ENCODE measurements around the gene LRRC10B.
A peak's percentile ranks its signal among the peaks of the same experiment; 100 is the strongest.

The LRRC10B gene

GRCh38 chr11:61549662-61550568 is 41.4 kb downstream of the LRRC10B start:
- no peak for DNase-seq

- no peak for DNase-seq
Observed at GRCh38 chr11:61550665-61551227, 42.2 kb downstream of the LRRC10B start.

- no peak for DNase-seq
Observed at GRCh38 chr11:61551634-61552033, 43.1 kb downstream of the LRRC10B start.

DNA sequence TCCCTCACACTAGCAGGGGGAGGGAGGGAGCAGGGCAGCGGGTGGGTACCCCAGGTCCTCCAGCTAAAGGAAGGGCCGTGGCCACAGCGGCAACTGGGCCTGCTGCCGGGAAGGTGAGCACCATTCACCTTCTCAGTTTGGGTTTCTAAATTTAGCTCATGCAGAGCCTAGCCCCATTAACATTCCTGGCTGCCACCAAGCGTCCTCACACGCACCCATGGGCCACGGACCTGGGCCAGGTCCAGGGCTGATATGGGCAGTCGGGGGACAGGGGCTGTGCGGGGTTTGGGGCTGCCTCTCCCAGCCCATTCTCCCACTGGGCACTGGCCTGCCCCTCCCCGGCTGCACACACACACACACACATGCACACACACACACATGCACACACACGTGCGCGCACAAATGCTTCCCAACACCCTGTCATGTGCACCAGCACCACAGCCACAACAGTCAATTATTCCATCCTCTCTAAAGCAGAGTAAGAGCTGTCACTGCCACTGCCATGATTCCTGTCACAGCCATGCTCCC is 43.6 kb downstream of the LRRC10B start:
- DNase-seq = no peak

DNA sequence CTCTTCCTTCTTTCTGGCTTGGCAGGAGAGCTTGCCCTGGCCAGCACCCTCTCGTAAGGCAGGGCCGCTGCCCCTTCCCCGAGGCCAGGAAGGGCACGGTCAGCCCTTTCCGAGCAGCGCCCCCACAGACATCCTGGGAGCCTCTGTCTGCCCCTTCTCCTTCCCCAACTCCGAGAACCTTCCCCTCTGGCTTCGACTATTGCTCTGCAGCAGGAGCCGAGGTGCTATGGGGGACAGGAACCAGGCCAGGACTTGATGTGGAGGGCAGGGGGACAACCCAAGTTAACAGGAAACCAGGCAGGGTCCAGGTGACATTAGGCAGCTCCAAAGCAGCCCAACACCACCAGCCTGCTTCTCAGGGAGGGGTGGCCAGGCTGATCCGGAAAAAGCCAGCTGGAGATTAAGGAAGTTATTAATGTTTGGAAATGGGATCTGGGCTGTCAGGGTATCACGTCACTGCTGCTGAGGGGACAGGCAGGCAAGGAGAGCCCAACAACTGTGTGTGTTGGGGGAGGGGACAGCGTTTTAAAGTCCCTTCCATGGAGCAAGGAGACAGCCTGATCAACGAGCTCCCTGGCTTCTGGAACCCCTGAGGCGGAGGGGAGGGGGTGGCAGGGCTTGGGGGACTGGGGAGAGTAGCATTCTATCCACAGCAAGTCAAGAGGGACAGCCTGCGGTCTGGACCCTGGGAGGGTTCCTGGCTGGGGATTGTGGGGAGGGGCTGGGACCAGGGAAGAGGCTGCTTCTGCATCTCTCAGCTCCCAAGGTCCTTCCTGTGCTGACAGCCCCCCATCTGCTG is 45.0 kb downstream of the LRRC10B start:
- no peak for DNase-seq

- DNase-seq = no peak
Observed at GRCh38 chr11:61554172-61554988, 45.8 kb downstream of the LRRC10B start.

GRCh38 chr11:61555051-61555969 is 46.8 kb downstream of the LRRC10B start:
- peak; percentile 27 for DNase-seq

DNA sequence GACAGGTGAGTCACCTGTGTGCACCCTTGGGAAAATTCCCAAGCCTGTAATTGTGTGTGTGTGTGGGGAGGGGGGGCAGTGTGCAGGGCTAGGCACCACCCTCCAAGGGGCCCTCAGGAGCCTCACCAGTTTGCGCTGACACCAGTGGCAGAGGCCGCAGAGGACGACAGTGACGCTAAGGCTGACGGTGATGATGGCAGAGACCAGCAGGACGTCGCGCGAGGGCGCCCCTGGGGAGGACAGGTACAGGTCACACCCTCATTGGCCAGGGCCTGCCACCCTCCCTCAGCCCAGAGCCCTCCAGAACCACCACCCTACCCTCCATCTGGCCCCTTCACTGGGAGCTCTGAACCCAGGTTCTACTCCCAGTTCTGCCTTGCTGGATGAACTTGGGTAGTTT is 47.4 kb downstream of the LRRC10B start:
- no peak for DNase-seq

- no peak for DNase-seq
Observed at GRCh38 chr11:61556621-61557020, 48.1 kb downstream of the LRRC10B start.
